ENCODE results near the gene COL6A2.

DNA sequence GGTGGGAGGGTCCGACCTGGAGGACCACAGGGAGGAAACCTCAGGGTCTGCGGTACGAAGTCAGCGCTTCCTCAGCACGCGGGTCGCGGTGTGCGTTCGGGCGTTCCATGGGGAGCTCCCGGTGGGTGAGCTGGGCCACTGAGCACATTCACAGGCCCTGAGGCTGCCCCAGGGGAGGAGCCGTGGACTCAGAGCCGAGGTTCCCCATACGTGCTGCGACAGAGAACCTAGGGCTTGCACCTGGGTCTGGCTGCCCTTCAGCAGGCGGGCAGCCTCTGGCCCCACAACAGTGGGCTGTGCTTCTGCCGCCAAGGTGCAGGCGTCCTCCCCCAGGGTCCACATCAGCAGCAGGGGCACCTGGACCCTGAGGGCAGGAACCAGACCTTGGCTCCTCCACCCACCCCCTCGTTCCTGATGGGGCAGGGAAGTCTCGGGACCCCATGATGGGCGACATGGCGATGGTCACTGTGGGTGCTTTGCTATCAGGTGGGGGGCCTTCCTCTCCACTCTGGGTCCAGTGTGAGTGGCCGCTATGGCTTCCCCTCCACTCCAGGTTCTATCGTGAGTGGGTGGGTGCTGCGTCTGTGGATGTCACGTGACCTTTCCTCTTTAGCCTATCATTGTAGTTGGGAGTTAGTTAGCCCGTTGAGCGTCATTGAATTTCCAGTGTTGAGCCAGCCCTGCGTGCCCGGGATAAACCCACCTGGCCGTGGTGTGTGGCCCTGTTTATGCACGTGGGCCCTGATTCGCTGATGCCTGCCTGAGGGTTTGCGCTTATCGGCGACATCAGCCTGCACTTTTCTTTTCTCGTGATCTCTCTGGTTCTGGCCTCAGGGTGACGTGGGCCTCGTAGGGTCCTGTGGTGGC is 29.6 kb downstream of the COL6A2 start:
- TF ChIP-seq, protein P1, sequence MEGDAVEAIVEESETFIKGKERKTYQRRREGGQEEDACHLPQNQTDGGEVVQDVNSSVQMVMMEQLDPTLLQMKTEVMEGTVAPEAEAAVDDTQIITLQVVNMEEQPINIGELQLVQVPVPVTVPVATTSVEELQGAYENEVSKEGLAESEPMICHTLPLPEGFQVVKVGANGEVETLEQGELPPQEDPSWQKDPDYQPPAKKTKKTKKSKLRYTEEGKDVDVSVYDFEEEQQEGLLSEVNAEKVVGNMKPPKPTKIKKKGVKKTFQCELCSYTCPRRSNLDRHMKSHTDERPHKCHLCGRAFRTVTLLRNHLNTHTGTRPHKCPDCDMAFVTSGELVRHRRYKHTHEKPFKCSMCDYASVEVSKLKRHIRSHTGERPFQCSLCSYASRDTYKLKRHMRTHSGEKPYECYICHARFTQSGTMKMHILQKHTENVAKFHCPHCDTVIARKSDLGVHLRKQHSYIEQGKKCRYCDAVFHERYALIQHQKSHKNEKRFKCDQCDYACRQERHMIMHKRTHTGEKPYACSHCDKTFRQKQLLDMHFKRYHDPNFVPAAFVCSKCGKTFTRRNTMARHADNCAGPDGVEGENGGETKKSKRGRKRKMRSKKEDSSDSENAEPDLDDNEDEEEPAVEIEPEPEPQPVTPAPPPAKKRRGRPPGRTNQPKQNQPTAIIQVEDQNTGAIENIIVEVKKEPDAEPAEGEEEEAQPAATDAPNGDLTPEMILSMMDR (IDR thresholded peaks at IDR 0.05; ENCODE audit: low read depth, low read length, poor library complexity, severe bottlenecking), result no peak
- no peak for TF ChIP-seq EZH2phosphoT487 (IDR thresholded peaks at IDR 0.05; ENCODE audit: borderline replicate concordance, low read length)

Measured in DOHH2 (cell line).